GM12874 (cell line): ENCODE measurements around the gene GPATCH8.

Experiments
- CTCF ChIP-seq: IDR thresholded peaks from 2 replicates; pipeline ENCODE4 v1.5.1; 2011; ENCODE audit warnings: low read depth, mild to moderate bottlenecking, control low read depth, low read length, moderate library complexity; ENCODE audit not compliant: insufficient read depth

GPATCH8 gene

DNA sequence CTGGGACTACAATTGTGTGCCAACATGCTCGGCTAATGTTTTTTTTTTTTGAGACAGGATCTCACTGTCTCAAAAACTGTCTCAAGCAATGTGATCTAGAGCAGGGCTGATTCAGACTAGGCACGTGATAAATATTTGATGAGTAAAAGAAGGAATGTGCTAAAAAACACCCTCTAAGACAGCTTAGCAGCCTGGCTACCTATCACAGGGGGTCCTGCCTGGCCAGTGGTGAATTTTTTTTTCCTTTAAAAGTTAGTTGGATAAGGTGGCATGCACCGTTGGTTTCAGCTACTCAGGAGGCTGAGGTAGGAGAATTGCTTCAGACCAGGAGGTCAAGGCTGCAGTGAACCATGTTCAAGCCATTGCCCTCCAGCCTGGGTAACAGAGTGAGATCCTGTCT is 14.8 kb upstream of the GPATCH8 start:
- TF ChIP-seq CTCF: no peak

DNA sequence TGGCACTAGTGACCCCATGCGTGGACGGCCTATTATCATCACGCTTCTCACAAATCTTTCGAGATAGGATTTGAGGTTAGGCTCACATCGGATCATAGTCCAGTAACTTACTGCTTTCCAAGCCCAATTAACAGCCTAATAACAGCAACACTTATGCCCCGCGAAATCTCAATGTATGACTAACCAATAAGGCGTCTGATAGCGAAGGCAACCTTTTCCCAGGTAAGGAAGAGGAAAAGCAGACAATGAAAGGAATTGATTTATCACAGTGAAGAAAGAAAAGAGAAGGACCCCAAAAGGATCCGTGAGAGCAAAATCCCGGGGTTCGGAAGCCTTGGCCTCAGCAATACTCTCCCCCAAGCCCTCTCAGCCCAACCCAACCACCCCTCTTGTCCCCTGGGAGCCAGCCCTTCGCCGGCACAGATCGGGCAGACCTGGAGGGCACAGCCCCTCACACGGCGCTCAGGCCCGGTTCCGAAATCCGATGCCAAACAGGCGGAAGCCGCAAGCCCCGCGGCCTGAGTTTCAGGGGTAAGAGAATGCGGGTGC is 534 bp downstream of the GPATCH8 start:
- TF ChIP-seq CTCF: no peak

- TF ChIP-seq CTCF: no peak
Measured at GRCh38 chr17:44501866-44502375, 1.3 kb downstream of the GPATCH8 start.

DNA sequence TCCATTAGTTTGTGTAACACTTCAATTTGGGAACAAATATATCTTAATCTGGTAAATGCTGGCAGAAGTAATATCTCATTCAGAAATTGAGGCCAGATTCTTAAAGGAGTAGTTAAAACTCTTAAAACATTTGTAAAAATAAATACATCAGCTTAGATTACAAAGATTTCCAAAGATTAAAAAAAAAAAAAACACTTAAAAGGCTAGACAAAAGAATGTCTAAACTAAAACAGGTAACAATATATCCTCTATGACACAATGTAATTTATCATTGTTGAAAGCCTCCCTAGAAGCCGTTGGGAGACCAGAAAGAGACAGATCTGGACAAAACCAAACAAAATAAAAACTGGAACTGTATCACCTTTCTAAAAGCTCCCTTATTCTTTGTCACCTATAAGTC is 3.5 kb downstream of the GPATCH8 start:
- TF ChIP-seq CTCF: no peak

DNA sequence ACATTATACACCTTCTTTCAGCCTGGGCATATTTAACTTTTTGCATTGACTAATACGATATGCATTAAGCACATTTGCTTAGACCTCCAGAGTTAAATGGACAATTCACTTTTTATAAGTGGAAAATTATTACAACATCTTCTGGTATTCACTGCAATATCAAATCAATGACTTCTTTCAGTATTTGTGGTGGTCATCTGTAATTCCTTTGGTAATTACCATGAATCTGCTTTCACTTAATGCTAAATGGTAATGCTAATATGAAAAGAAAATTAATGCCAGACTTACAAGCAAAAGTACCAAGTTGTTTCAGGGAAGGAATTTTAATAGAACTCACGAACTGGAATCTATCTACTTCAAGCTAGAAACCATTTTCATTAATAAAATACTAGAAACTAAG is 6.4 kb downstream of the GPATCH8 start:
- no peak for TF ChIP-seq CTCF

DNA sequence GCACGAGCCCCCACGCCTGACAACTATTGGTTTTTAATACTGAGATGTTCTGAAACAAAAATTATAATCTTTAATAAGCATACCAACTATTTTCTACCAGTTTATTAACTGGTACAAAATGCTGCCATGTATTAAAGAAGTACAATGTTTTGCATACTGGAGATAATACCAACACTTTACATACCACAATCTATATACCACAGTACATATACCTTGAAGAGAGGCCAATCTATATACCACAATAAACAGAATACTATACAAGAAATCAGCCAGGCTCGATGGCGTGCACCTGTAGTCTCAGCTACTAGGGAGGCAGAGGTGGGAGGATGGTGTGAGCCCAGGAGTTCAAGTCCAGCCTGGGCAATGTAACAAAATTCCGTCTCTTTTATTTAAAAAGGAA is 9.9 kb downstream of the GPATCH8 start:
- no peak for TF ChIP-seq CTCF

DNA sequence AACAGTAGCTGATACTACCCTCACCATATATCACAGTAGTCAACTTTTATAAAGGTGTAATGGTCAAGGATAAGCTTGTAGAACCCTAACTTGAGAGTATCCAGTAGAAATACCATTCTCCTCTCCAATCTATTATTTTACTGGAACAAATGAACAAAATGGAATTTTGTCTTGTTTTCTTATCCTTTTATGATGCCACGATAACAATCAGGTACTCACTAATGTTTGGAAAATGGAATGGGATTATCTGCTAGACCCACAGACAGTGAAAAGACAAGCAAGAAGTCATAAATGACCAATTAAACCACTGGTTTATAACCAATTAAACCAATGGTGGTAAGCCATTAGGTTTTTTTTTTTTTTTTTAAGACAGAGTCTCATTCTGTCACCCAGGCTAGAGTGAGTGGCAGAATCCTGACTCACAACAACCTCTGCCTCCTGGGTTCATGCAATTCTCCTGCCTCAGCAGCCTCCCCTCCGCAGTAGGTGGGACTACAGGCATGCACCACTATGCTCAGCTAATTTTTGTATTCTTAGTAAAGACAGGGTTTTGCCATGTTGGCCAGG is 10.4 kb downstream of the GPATCH8 start:
- TF ChIP-seq CTCF: no peak

DNA sequence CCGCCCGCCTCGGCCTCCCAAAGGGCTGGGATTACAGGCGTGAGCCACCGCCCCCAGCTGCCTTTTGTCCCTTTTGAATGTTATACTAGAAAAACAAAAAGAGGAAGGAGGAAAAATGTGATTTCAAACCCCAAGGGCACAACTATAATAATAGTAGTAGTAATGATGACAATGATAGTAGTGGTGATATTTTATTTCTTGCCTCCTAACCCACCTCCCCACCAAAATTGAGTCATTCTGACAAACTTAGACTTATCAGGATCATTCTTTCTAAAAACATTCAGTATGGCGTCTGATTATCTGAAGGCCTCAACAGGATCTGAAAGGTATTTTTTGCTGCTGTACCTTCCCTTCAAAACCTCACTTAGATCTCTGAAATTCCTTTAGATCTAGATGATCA is 13.6 kb downstream of the GPATCH8 start:
- TF ChIP-seq CTCF: no peak
